NCI-H1048 (cell line): ENCODE results near the gene GRK5.
"Not testable (repeated sequence)": the region's sequence is repeated elsewhere in the genome, so short reads cannot be mapped to it uniquely, and the experiment has no call there.

Experiments
- DNase-seq: peaks from one replicate; lab custom pipeline; 2025; lab: John Stamatoyannopoulos, UW

GRK5 gene

DNA sequence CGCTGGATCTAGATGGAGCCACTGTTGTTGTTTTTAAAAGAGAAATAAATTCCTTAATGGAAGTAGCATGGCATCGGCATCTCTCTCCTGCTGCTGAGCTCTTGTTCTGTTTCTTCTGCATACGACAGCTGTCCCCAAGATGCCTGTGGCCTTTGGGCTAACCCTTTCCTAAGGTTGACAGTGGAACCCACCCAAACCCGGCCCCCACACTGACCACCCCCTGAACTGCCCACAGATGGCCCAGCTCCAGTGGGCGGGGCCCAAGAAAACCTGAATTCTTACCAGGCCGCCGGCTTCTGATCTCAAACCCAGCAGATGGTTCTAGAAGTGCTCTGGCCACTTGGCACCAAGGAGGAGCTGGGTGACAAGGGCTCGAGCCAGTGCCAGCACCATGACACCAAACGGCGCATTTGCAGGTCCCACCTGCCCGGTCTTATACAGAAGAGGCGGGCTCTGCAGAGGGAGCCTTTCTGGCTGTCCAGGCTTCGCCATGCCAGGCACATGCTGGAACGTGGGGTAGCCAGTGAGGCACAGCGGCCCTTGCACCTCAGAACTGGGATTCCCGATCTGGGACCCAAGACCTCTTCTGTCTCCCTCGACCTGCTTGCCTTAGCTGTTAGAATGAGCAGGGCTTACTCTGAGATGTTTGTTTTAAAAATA lies 252.4 kb downstream of the GRK5 start:
- DNase-seq, result no peak

DNA sequence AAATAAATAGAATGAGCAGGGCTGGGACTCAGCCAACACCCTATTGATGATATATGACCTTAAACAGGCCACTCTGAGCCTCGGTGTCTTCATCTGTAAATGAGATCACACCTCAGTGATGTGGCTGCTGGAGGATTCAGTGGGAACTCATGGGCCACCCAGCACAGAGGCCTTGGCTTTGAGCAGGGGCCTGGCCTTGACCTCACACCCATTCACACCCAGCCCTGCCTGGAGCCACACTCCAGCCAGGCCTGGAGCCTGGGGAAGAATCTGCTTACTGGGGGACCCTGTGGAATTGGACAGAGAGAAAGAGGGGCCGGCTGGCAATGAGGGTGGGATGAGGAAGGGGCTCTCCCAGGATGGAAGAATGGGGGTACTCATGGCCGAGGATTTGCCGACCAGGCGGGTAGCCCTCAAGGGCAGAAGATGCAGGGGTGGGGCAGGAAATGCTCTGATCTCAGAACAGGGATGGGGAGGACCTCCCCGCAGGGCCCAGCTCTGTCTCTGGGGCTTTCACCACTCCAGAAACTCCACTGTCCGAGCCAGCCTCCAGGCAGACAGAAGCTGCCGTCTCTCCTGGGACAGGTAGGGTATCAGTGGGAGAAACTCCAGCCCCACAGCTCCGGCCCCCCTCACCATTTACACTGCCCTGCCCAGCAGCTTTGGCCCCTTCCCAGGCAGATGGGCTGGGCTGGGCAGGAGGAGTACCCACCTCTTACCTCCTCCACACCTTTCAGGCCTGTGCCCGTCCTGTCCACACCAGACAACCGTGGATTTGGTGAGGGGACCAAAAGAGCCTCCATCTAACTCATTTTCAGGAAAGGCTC lies 253.2 kb downstream of the GRK5 start:
- DNase-seq, result no peak

DNA sequence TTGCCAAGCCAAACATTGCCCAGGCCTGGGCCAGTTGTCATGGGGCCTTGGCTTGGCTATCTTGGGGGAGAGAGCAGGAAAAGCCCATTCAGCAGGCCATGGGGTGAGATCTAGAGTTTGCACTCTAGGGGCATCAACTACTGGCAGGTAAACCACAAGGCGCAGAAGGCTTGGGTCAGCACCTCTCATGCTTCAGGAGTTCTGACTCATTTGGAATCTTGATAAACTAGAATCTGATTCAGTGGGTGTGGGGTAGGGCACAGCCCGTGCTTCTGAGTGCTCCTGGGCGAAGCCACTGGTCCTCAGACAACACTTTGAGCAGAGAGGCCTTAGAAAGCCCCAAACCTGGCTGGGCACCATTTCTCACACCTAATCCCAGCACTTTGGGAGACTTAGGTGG lies 254.0 kb downstream of the GRK5 start:
- no peak for DNase-seq

DNA sequence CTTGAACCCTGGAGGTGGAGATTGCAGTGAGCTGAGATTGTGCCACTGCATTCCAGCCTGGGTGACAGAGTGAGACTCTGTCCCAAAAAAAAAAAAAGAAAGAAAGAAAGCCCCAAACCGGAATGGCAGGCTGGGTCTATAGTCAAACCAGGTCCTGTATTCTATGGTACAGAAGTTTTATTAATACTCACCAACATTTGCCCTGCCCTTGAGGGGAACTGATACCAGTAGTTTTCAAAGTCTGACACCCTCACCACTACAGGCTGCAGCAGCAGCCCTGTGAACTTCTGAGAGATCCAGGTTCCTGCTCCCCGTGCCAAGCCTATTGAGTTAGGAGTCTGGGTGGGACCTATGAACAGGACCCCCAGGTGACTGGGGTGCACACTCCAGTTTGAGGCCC lies 254.6 kb downstream of the GRK5 start:
- no peak for DNase-seq

DNA sequence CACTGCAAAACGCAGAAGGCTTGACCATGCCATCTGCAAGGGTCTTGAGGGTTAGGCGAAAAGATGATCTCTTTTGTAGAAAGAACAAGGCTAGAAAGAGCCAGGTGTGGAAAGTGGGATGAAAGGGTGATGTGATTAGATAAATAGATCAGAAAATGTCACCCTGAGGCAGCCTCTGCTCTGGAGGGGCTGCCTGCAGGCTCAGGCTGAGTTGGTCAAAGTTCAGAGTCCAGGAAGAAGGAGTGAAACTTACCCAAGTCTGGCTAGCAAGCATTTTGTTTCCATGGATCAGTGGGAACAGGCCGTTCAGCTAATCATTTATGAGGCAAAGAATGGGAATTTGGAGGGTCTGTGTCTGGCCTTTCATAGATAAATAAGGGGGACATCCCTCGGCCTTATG lies 255.4 kb downstream of the GRK5 start:
- no peak for DNase-seq

DNA sequence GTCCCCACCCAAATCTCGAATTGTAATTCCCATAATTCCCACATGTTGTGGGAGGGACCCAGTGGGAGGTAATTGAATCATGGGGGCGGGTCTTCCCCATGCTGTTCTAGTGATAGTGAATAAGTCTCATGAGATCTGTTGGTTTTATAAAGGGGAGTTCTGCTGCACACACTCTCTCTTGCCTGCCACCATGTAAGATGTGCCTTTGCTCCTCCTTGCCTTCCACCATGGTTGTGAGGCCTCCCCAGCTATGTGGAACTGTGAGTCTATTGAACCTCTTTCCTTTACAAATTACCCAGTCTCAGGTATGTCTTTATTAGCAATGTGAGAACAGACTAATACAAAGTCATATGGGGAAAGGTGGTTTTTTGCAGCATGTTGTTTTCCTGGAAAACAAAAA lies 255.8 kb downstream of the GRK5 start:
- not testable (repeated sequence) for DNase-seq

DNA sequence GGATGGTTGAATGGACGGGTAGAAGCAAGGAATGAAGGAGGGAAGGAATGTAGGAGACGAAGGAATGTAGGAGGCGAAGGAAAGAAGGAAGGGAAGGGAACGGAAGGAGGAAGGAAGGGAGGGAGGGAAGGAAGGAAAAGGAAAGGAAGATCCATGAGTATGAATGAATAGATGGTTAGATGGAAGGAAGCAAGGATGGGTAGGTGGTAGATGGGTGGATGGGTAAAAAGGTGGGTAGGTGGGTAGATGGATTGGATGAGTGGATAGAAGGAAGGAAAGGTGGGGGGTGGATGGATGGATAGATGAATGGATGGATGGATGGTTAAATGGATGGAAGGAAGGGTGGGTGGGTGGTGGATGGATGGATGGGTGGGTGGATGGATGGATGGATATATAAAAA lies 257.7 kb downstream of the GRK5 start:
- DNase-seq, result no peak

DNA sequence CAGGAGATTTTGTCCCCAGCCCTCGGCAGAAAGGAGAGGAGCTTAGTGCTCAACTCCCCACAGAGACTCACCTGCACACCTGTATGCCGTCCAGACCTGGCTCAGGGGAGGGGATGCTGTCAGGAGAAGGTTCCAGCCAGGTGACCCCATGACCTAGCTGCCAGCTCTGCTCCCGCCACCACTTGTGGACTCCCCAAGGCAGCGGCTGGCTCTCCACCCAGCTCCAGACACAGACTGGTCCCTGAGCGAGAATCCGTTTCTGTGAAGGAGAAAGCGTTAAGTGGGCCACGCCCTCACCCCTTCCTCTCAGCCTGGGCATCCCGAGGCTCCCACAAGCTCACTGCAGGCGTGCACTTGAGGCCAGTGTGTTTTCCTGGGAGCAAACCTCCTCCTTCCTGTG lies 258.7 kb downstream of the GRK5 start:
- no peak for DNase-seq

DNA sequence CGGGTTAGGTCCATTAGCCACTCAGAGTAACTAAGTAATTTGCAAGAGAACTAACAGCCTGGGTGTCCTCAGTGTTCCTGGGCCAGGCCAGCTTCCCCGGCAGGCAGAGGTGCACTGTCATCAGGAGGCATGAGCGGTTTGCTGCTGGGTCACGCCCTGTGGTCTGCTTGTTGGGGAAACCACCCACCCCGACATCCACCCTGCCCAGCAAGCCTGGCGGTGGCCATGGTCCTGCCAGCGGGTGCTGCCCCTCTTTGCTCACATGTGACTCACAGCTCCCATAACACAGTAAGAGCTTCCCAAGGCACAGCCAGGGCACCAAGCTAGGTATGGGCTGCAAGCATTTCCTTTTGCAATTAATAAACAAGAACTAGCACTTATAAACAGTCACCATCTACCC lies 259.3 kb downstream of the GRK5 start:
- no peak for DNase-seq

DNA sequence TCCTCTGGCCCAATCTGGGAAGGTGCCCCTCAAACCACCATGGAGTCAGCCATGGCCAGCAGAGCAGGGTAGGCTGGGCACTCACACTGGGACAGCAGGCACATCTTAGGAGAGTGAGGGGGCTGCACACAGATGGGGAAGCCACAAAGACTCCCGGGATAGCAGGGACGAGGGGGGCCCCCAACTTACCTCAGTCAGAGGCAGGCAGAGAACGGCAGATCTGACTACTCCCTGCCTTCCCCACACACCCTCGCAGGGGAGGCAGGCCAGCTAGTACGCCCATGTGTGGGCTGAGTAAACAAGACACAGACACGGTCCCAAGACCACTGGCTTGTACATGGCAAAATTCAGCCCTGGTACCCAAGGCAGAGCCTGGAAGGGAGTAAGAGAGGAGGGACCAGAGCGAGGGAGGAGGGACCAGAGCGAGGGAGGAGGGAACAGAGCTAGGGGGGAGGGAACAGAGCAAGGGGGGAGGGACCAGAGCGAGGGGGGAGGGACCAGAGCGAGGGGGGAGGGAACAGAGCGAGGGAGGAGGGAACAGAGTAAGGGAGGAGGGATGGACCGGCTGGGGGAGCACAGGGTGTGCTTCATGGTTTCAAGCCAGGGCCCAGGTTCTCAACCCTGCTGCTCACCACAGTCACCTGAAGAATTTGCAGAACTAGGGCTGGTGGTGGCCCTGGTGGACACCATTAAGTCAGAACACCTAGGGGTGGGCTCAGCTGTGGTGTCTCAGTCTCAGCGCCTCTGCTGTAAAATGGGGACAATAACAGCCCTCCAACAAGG lies 261.4 kb downstream of the GRK5 start:
- DNase-seq, result no peak

DNA sequence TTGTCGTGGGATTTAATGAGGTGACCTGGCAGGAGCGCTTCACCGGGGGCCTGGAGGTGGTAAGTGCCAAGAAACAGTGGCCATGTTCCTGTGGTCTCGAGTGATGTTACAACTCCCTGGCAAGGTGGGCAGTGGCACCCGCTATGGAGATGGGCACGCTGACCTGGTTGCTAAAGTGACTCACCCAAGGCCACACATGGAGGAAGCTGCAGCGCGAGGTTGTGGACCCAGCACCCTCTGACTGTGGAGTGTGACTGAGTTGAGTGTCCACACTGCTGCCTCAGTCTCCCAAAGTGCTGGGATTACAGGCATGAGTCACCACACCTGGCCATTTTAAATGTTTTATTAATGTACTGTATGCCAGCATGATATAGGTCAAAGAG lies 261.9 kb downstream of the GRK5 start:
- DNase-seq, result no peak

DNA sequence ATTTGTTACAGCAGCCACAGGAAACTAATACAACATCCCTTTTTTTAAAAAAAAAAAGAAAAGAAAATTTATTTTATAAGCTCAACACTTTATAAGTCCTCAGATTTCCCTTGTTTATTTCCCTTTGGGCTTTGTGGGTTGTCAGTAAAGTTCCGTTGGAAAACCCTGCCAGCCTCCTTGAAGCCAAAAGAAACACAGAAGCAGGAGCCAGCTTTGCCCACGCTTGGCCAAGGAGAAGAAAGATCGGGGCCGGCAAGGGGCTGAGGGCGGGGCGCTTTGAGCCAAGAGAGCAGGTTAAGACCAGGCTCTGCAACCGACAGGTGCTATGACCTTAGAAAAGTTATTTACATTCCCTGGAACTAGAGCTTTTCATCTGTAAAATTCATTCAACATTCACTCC lies 262.5 kb downstream of the GRK5 start:
- DNase-seq, result no peak

DNA sequence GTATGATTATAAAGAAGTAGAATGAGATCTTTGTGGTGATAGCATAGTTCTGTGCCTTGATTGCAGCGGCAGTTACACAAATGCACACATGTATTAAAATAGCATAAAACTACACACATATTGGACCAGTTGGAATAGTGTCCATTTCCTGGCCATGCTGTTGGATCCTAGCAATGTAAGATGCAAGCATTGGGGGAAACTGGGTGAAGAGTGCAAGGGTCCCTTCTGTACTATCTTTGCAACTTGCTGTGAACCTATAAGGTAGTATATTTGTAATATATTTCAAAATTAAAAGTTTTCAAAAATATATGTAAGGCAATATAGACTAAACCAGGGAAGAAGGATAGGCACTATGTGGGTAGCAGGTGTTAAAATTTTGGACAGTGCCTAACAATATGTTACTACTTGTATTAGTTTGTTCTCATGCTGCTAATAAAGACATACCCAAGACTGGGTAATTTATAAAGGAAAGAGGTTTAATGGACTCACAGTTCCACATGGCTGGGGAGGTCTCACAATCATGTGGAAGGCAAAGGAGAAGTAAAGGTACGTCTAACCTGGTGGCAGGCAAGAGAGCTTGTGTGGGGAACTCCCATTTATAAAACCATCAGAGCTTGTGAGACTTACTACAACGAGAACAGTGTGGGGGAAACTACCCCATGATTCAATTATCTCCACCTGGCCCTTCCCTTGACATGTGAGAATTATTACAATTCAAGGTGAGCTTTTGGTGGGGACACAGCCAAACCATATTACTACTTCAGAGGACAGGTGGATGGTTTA lies 263.7 kb downstream of the GRK5 start:
- DNase-seq, result no peak

DNA sequence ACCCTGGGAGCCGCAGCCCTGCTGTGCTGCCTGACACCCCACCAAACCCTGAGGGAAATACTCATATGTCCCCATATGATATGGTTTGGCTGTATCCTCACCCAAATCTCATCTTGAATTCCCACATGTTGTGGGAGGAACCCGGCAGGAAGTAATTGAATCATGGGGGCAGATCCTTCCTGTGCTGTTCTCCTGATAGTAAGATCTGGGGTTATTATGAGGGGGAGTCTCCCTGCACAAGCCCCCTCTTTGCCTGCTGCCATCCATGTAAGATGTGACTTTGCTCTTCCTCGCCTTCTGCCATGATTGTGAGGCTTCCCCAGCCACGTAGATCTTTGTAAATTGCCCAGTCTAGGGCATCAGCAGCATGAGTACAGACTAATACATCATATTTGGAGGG lies 266.4 kb downstream of the GRK5 start:
- DNase-seq, result no peak

DNA sequence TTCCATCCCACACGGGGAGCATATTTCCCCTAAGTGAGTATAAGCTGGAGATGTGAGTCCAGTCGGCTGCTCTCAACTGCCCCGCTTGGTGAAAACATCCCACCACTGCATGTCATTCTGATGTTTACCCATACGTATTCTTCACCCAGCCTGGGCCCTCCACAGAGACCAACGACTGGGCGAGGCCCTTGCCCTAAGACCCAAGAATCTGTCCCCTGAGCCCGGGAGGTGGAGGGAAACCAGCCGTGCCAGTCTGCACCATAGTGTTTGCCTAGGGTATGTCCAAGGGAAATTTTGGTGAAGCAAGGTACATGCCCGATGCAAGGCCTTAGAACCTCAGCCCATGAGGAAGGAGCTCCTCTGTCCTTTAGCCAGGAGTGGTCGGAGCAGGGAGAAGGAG lies 267.2 kb downstream of the GRK5 start:
- DNase-seq, result no peak

DNA sequence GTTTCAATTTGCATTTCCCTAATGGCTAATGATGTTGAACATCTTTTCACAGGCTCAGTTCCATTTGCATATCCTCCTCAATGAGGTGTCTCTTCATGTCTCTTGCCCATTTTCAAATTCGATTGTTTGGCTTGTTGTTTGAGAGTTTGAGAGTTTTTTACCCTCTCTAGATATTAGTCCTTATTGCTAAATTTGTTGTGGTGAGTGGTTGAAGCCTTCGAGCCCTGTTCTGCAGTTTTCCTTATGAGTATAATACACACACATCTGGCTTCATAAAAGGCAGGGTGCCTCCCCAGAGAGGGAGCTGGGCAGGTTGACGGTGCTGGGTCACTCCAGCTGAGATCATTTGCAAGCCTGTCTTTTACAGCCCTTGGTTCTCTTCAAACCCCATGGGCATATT lies 270.1 kb downstream of the GRK5 start:
- no peak for DNase-seq

DNA sequence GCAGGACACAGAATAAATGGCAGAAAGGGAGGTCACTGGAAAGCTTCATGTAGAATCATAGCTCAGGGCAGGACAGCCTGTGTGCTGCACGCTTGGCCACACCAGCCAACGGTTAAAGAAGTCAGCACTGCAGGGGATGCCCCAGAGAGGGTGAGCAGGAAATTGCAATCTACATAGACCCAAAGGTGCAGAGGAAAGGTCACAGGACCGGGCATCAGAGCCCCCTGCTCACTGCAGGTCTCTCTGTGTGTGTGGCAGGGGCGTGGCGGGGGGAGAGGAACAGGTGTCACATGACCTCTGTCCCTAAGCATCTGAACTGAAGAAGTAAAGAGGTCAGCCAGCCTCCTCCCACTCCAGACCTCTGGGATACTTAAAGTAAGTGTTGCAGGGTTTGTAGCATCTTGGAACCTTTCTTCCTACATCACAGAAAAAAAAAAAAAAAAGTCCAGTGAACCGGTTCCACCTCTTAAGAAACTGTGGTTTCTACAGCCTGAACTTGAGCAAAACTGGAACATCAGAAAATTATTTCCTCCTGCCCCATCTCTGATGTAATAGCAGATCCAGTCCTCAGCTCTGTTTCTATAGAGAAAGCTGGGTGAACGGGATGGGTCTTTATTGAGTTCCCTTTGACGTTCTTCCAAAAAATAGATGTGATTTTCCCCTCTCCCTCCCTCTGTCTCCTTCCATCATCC lies 270.9 kb downstream of the GRK5 start:
- DNase-seq, result no peak

DNA sequence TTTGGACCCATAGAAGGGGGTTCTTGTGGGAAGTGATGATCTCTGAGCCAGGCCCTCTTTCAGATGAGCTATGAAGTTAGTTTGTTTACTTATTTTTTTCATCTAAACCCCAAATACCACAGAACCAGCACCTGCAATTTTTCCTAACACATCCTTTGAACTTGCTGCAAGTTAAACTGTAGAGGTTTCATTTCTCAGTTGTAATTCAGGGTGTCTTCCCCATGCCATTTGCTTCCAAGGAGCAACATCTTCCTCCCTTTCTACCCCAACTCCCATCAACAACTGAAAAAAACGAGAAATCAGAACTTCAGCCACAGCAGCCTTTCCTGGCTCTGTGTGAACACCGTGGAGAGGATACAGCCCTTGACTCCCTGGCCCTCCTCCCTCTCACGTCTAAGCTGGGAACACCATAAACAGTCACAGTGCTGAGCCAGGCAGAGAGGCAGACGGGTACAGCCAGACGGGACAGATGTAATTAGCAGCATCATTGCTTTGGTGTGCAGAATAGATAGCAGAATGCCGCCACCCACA lies 271.5 kb downstream of the GRK5 start:
- DNase-seq, result no peak

DNA sequence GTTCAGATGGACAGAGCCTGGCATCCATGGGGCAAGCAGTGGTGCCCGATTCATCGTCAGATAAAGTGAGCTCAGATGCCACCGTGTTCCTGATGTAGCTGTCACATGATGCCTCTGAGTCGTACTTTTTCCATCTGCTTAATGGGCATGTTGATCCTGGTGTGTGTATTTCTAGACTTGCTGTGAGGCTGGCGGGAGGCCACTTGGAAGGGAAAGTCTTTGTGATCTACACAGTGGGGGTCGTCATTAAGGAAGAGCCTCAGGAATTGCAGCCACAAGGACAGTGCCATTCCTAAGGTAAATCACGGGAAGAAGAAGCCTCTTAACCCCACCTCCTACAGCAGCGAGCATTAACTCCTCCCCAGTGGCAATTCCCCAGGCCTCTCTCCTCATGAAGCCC lies 272.2 kb downstream of the GRK5 start:
- no peak for DNase-seq

DNA sequence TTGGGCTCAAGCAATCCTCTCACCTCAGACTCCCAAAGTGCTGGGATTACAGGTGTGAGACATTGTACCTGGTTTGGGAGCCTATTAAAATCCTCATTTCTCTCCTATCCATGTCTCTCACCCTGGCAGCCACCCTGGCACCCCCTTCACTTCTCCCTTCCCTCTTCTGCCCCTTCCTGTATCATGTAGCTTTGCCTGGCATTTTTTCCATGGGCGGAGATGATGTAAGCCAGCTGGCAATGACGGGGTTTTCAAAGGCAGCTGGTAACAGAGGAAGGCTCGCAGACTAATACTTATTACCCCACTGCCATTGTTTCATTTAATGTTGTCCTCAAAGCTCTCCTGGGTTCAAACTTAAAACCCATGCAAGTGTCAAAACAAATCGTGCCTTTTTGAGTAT lies 273.3 kb downstream of the GRK5 start:
- no peak for DNase-seq

DNA sequence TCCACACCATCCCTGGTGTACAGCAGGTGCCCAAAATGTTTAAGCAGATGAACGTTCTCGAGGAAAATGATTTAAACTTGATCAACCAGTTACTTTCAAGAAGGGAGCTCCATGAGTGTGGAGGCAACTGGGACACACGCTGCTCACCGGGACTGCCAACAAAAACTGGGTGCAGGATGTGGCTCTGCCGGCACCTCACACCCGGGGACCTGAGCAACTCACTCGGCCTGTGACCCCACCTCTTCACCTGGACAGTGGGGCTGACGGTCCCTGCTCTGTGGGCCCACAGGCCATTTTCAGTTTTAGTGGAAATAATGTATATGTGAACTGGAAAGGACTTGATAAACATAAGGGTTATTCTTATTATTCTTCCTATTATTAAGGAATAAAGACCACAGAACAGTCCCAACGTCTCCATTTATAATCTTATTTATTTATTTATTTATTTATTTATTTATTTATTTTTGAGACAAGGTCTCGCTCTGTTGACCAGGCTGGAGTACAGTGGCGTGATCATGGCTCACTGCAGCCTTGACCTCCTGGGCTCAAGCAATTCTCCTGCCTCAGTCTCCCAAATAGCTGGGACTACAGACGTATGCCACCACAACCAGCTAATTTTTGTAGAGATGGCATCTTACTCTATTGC lies 274.5 kb downstream of the GRK5 start:
- no peak for DNase-seq
